Transverse colon (tissue), 4 donors: Measurements from ENCODE around the gene MFSD6L. TPM values are rescaled to one million over a fixed set of nuclear protein-coding genes. Genes with fewer than 3 reads are reported as not detected.

Source experiments
- DNase-seq: peaks from one replicate; pipeline ENCODE4 v3.0.0-alpha.2; 2019
- H3K27ac ChIP-seq, 4 donors: fragments of 200-600 bp; sonication (generic); 2 replicates each; pipeline ENCODE4 v1.5.1; 2016 to 2018; ENCODE audit warnings: inconsistent platforms in 4 of 4
- H3K27me3 ChIP-seq: fragments of 200-600 bp; sonication (generic); 2 replicates; pipeline ENCODE4 v1.5.1; 2017; ENCODE audit warnings: inconsistent platforms
- H3K36me3 ChIP-seq, 4 donors: fragments of 200-600 bp; sonication (generic); 2 replicates each; pipeline ENCODE4 v1.5.1; 2017 to 2019; ENCODE audit warnings: inconsistent platforms in 4 of 4
- H3K4me1 ChIP-seq, 4 donors: fragments of 200-600 bp; sonication (generic); 2 replicates each; pipeline ENCODE4 v1.5.1; 2017 to 2020; ENCODE audit warnings: inconsistent platforms in 4 of 4
- H3K4me3 ChIP-seq, 4 donors: fragments of 200-600 bp; sonication (generic); 1 replicate in 1 of 4; 2 replicates in 3 of 4; pipeline versions ENCODE4 v1.5.1 to v1.6.1; 2017 to 2019; ENCODE audit warnings: inconsistent platforms in 4 of 4
- H3K9me3 ChIP-seq, 2 donors: fragments of 200-600 bp; sonication (generic); 2 replicates each; pipeline ENCODE4 v1.5.1; 2017 to 2019; ENCODE audit warnings: inconsistent platforms in 2 of 2
- CTCF ChIP-seq, 5 experiments: fragments of 200-600 bp in 3 of 5; fragments of 450-650 bp in 2 of 5; sonication (generic) in 3 of 5; IDR thresholded peaks; 1 replicate in 2 of 5; 2 replicates in 3 of 5; pipeline ENCODE4 v1.5.1; 2016 to 2017; ENCODE audit warnings: antibody characterized with exemption in 5 of 5, inconsistent platforms in 3 of 5, mild to moderate bottlenecking in 2 of 5, moderate library complexity in 1 of 5
- EP300 ChIP-seq: sonication (generic); formaldehyde crosslinking; IDR thresholded peaks from one replicate; pipeline ENCODE4 v1.6.1; 2017; ENCODE audit warnings: antibody characterized with exemption, low read depth
- POLR2A ChIP-seq: fragments of 450-650 bp; IDR thresholded peaks from one replicate; pipeline ENCODE4 v1.6.1; 2016; ENCODE audit warnings: antibody characterized with exemption, mild to moderate bottlenecking, moderate library complexity
- POLR2AphosphoS5 ChIP-seq, 3 donors: sonication (generic); formaldehyde crosslinking; IDR thresholded peaks; one replicate each; pipeline ENCODE4 v1.6.1; 2016; ENCODE audit warnings: antibody characterized with exemption in 3 of 3
- WGBS, 2 donors: methylation state at CpG; one replicate each; pipeline ENCODE4 v1.1.5; 2018; ENCODE audit warnings: low coverage in 1 of 2; 5-methylcytosine and 5-hydroxymethylcytosine counted together
- in situ Hi-C, 4 donors: fragments of 200-750 bp; cut with MboI; loops; one replicate each; pipeline versions ENCODE4 v1.15.0 to v1.15.1; 2017; ENCODE audit warnings: low sequenced_read_pairs in 3 of 4, low pct_ligation_motif_present in 1 of 4, low pct_unique_long_range_greater_than_20kb in 1 of 4
- intact Hi-C: fragments of 100-400 bp; cut with DNase I; formaldehyde crosslinking; loops from one replicate; pipeline ENCODE4 v1.15.1; 2023; ENCODE audit warnings: low total_unique reads
- total RNA-seq, 4 donors: library from RNA; depleted of rRNA; stranded (reverse); fragments of >200 nt; gene quantifications; one replicate each; pipeline ENCODE4 v1.1.0, GENCODE V29; 2016

MFSD6L gene
- total RNA-seq, 4 donors from 2014 or later: 0.40 to 5.1 (median 3.8) TPM; not detected in 1

GRCh38 chr17:8838551-8839095, 39.5 kb upstream of the MFSD6L start:
- Histone ChIP-seq H3K27ac (no peak overlapping the region), H3K36me3 (no peaks in the 10 kb centered on the region), H3K4me1 (no peaks in the 10 kb centered on the region), H3K9me3 (no peaks in the 10 kb centered on the region), H3K4me3 (no peak overlapping the region), H3K27me3 (no peaks in the 10 kb centered on the region)
- WGBS, 2 donors: 92 to 100% methylated on average over 3 to 12 of the region's 12 CpGs
- in situ Hi-C loops: loop anchor here in 1 of 4 donors (25.0 kb wide), 1 partner anchor 99 kb away; no protein-coding TSS in a partner anchor
- intact Hi-C loops: no loop called here
- no peak for TF ChIP-seq POLR2AphosphoS5 (IDR thresholded peaks at IDR 0.05)
- no peak for TF ChIP-seq CTCF (IDR thresholded peaks at IDR 0.05)
- no peak for TF ChIP-seq EP300
- no peak for TF ChIP-seq POLR2A
- no peak for DNase-seq

- H3K27me3 ChIP-seq: peaks cover 6% of the 10 kb centered on the region
- WGBS, 2 donors: 41% methylated on average over 8 of the region's 8 CpGs; no CpG with 5 or more reads in 1 of the 2 donors
- H3K4me1 ChIP-seq: no peaks in the 10 kb centered on the region
- no peak for DNase-seq
- intact Hi-C loops: no loop called here
- TF ChIP-seq POLR2AphosphoS5 (IDR thresholded peaks at IDR 0.05) (no peak), POLR2A (no peak)
- in situ Hi-C loops: loop anchor here in 1 of 4 donors (25.0 kb wide), 1 partner anchor 100 kb away; no protein-coding TSS in a partner anchor
- H3K36me3 ChIP-seq: no peaks in the 10 kb centered on the region
- no peak overlapping the region for H3K27ac ChIP-seq
- no peak overlapping the region for H3K4me3 ChIP-seq
- H3K9me3 ChIP-seq: no peaks in the 10 kb centered on the region
Measured at GRCh38 chr17:8837563-8838075, 38.5 kb upstream of the MFSD6L start.

- WGBS, 2 donors: 75 to 93% methylated on average over 3 to 15 of the region's 15 CpGs
- H3K27ac ChIP-seq: no peak overlapping the region
- DNase-seq: no peak
- intact Hi-C loops (no loop called here), in situ Hi-C loops (loop anchor here in 1 of 4 donors (25.0 kb wide), 1 partner anchor 100 kb away; no protein-coding TSS in a partner anchor)
- H3K9me3 ChIP-seq: no peaks in the 10 kb centered on the region
- H3K4me1 ChIP-seq: no peaks in the 10 kb centered on the region
- TF ChIP-seq POLR2AphosphoS5 (IDR thresholded peaks at IDR 0.05) (no peak), POLR2A (no peak), CTCF (IDR thresholded peaks at IDR 0.05) (no peak), EP300 (no peak)
- no peaks in the 10 kb centered on the region for H3K36me3 ChIP-seq
- H3K4me3 ChIP-seq: no peak overlapping the region
- peaks cover 8% of the 10 kb centered on the region for H3K27me3 ChIP-seq
Measured at GRCh38 chr17:8836821-8837562, 37.8 kb upstream of the MFSD6L start.

- H3K27ac ChIP-seq: no peak overlapping the region
- TF ChIP-seq EP300 (no peak), POLR2A (no peak), POLR2AphosphoS5 (IDR thresholded peaks at IDR 0.05) (no peak), CTCF (IDR thresholded peaks at IDR 0.05) (no peak)
- DNase-seq: no peak
- 84% methylated on average over 6 of the region's 6 CpGs; no CpG with 5 or more reads in 1 of the 2 donors for WGBS, 2 donors
- intact Hi-C loops: no loop called here
- peaks cover 8% of the 10 kb centered on the region for H3K27me3 ChIP-seq
- no peaks in the 10 kb centered on the region for H3K4me1 ChIP-seq
- no peaks in the 10 kb centered on the region for H3K9me3 ChIP-seq
- no peak overlapping the region for H3K4me3 ChIP-seq
- in situ Hi-C loops: loop anchor here in 1 of 4 donors (25.0 kb wide), 1 partner anchor 102 kb away; no protein-coding TSS in a partner anchor
- no peaks in the 10 kb centered on the region for H3K36me3 ChIP-seq
Measured at GRCh38 chr17:8835631-8836364, 36.6 kb upstream of the MFSD6L start.
